ENCODE measurements around the gene TCIRG1. TPM values are rescaled to one million over a fixed set of nuclear protein-coding genes. Genes with fewer than 3 reads are reported as not detected.

TCIRG1 gene
- total RNA-seq, 6 experiments from 2014 or later, result 39.4 to 97.1 (median 69.3) TPM

GRCh38 chr11:68048681-68049508 lies 10.1 kb downstream of the TCIRG1 start:
- H3K9me3 ChIP-seq, result no peaks in the 10 kb centered on the region
- H3K4me1 ChIP-seq, result no peaks in the 10 kb centered on the region
- H3K36me3 ChIP-seq, result peaks cover 0 to 9% (median 5%) of the 10 kb centered on the region in 4 donors
- DNase-seq (no peak), ATAC-seq (no peak)
- no peak overlapping the region for H3K27ac ChIP-seq
- WGBS (ENCODE audit: insufficient coverage, low coverage, low lambda C conversion rate, missing lambda C conversion rate), result 66% methylated on average over 5 of the region's 35 CpGs
- intact Hi-C loops (cut with DNase I), result no loop called here
- H3K4me3 ChIP-seq, result no peak overlapping the region
- no peak for TF ChIP-seq POLR2A (IDR thresholded peaks at IDR 0.05)
- TF ChIP-seq CTCF (IDR thresholded peaks at IDR 0.05), result no peak
- H3K27me3 ChIP-seq, result no peaks in the 10 kb centered on the region

DNA sequence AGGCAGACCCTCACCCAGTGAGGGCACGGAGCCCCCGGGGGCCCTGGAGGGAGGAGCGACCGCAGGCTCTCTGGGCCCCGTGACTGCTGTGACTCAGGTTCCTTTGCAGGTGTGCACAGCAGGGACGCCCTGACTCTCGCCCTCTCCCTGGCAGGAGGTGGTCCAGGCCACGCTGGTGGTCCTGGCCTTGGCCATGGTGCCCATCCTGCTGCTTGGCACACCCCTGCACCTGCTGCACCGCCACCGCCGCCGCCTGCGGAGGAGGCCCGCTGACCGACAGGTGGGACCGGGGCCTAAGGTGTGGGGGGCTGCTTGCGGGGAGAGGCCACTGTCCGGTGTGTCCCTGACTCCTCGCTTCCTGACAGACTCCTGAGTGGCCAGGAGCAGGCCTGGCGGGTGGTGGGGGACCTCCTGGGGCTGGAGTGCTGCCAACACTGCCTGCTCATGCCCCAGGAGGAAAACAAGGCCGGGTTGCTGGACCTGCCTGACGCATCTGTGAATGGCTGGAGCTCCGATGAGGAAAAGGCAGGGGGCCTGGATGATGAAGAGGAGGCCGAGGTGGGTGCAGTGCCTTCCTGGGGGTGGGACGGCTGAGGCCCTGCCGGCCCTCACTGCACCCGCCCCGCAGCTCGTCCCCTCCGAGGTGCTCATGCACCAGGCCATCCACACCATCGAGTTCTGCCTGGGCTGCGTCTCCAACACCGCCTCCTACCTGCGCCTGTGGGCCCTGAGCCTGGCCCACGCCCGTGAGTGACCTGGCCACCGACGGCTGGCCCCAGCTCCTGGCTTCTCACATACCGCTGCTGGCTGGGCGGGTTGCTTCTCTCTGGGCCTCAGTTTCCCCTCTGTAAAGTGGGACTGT lies 10.9 kb downstream of the TCIRG1 start:
- Histone ChIP-seq H3K27me3 (no peaks in the 10 kb centered on the region), H3K36me3 (peaks cover 0 to 9% (median 5%) of the 10 kb centered on the region in 4 donors), H3K4me1 (no peaks in the 10 kb centered on the region), H3K27ac (no peak overlapping the region), H3K9me3 (no peaks in the 10 kb centered on the region), H3K4me3 (no peak overlapping the region)
- peak in 1 of 3 donors; percentile 23 for DNase-seq
- 83% methylated on average over 3 of the region's 40 CpGs for whole genome bisulfite sequencing (ENCODE audit: insufficient coverage, low coverage, low lambda C conversion rate, missing lambda C conversion rate)
- intact Hi-C loops (cut with DNase I), result no loop called here
- ATAC-seq, result no peak
- no peak for TF ChIP-seq POLR2A (IDR thresholded peaks at IDR 0.05)

GRCh38 chr11:68050371-68050841 lies 11.6 kb downstream of the TCIRG1 start:
- ATAC-seq, result no peak
- intact Hi-C loops (cut with DNase I), result no loop called here
- WGBS (ENCODE audit: insufficient coverage, low coverage, low lambda C conversion rate, missing lambda C conversion rate), result no CpG with 5 or more reads among the region's 18 CpGs
- H3K4me1 ChIP-seq, result no peaks in the 10 kb centered on the region
- no peaks in the 10 kb centered on the region for H3K9me3 ChIP-seq
- no peak overlapping the region for H3K27ac ChIP-seq
- no peaks in the 10 kb centered on the region for H3K27me3 ChIP-seq
- TF ChIP-seq CTCF (IDR thresholded peaks at IDR 0.05) (no peak), POLR2A (IDR thresholded peaks at IDR 0.05) (no peak)
- peaks cover 0 to 9% (median 5%) of the 10 kb centered on the region in 4 donors for H3K36me3 ChIP-seq
- no peak for DNase-seq
- H3K4me3 ChIP-seq, result no peak overlapping the region

DNA sequence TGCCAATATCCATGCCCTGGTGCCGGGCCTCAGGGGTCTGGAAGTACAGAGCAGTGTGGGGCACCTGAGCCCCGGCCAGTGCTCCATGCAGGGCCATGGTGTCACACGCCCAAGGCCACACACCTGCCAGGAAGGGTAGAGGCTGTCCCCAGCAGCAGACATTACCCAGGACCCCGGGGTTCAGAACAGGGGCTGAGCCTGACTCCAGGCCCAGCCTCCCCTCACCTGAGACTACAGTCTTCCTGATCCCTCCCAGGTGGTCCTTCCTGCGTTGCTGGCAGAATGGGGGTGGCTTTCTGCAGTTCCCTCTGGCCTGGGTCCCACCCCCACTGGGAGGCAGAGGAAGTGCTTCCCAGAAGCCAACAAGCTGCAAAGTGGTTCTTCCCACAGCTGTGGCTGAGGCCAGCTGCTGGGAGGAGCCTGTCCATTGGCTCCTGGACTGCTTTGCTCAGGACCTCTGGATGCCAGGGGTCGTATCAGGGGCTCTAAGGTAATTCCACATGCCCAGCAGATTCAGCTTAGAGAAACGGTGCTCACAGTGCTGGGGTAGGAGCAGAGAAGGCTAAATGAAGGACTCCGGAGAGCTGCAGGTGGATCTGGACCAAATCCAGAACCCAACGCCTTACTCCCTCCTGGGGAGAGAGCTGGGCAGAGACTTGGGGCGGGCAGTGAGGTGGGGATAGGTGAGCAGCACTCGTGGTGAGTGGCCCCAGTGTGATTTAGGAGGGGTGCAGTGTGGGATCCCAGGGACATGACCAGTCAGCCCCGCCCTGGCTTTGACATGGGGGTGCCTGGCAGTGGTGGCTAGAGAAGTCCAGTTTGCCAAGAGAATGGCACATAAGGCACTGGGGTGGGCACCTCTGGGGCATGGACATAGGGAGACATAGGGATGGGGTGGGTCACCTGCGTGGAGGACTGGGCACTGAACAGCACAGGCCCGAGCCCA lies 12.6 kb downstream of the TCIRG1 start:
- Histone ChIP-seq H3K36me3 (peaks cover 0 to 9% (median 5%) of the 10 kb centered on the region in 4 donors), H3K27me3 (no peaks in the 10 kb centered on the region), H3K4me3 (no peak overlapping the region), H3K4me1 (no peaks in the 10 kb centered on the region), H3K9me3 (no peaks in the 10 kb centered on the region), H3K27ac (no peak overlapping the region)
- DNase-seq, result no peak
- TF ChIP-seq CTCF (IDR thresholded peaks at IDR 0.05), result no peak
- no peak for TF ChIP-seq POLR2A (IDR thresholded peaks at IDR 0.05)
- peak in 1 of 4 donors; percentile 19 for ATAC-seq
- intact Hi-C loops (cut with DNase I), result no loop called here
- WGBS (ENCODE audit: insufficient coverage, low coverage, low lambda C conversion rate, missing lambda C conversion rate), result 86% methylated on average over 6 of the region's 14 CpGs
